Suprapubic skin (tissue), 4 donors: ENCODE results near the gene ZNF398. TPM values are rescaled to one million over a fixed set of nuclear protein-coding genes. Genes with fewer than 3 reads are reported as not detected.

Source experiments
- DNase-seq, 2 donors: peaks; one replicate each; pipeline ENCODE4 v3.0.0-alpha.2; 2019; ENCODE audit warnings: low spot score in 2 of 2
- H3K27ac ChIP-seq: fragments of 200-600 bp; sonication (generic); one replicate; pipeline ENCODE4 v1.5.1; 2019
- H3K27me3 ChIP-seq: fragments of 200-600 bp; sonication (generic); one replicate; pipeline ENCODE4 v1.5.1; 2019
- H3K36me3 ChIP-seq: fragments of 200-600 bp; sonication (generic); one replicate; pipeline ENCODE4 v1.5.1; 2019
- H3K4me1 ChIP-seq: fragments of 200-600 bp; sonication (generic); one replicate; pipeline ENCODE4 v1.5.1; 2019
- H3K4me3 ChIP-seq: fragments of 200-600 bp; sonication (generic); one replicate; pipeline ENCODE4 v1.5.1; 2019; ENCODE audit warnings: mild to moderate bottlenecking
- H3K9me3 ChIP-seq: fragments of 200-600 bp; sonication (generic); one replicate; pipeline ENCODE4 v1.5.1; 2019
- EP300 ChIP-seq: sonication (generic); formaldehyde crosslinking; IDR thresholded peaks from one replicate; pipeline ENCODE4 v1.6.1; 2017; ENCODE audit warnings: antibody characterized with exemption
- POLR2A ChIP-seq, 2 donors: fragments of 450-650 bp; IDR thresholded peaks; one replicate each; pipeline ENCODE4 v1.6.1; 2017; ENCODE audit warnings: antibody characterized with exemption in 2 of 2, mild to moderate bottlenecking in 2 of 2, moderate library complexity in 2 of 2
- POLR2AphosphoS5 ChIP-seq, 3 donors: sonication (generic); formaldehyde crosslinking; IDR thresholded peaks; one replicate each; pipeline ENCODE4 v1.6.1; 2017; ENCODE audit warnings: antibody characterized with exemption in 3 of 3
- WGBS: methylation state at CpG from one replicate; pipeline ENCODE4 v1.1.5; 2018; 5-methylcytosine and 5-hydroxymethylcytosine counted together
- total RNA-seq, 4 donors: library from RNA; depleted of rRNA; stranded (reverse); fragments of >200 nt; gene quantifications; one replicate each; pipeline ENCODE4 v1.1.0, GENCODE V29; 2016
- TF ChIP-seq, protein P1 (sequence below), 2 donors: fragments of 200-600 bp in 1 of 2; fragments of 450-650 bp in 1 of 2; sonication (generic) in 1 of 2; IDR thresholded peaks; one replicate each; pipeline ENCODE4 v1.5.1; 2016 to 2019; ENCODE audit warnings: antibody characterized with exemption in 2 of 2, mild to moderate bottlenecking in 1 of 2, moderate library complexity in 1 of 2

ZNF398 gene
- total RNA-seq, 4 donors from 2014 or later: 25.7 to 50.4 (median 33.9) TPM

DNA sequence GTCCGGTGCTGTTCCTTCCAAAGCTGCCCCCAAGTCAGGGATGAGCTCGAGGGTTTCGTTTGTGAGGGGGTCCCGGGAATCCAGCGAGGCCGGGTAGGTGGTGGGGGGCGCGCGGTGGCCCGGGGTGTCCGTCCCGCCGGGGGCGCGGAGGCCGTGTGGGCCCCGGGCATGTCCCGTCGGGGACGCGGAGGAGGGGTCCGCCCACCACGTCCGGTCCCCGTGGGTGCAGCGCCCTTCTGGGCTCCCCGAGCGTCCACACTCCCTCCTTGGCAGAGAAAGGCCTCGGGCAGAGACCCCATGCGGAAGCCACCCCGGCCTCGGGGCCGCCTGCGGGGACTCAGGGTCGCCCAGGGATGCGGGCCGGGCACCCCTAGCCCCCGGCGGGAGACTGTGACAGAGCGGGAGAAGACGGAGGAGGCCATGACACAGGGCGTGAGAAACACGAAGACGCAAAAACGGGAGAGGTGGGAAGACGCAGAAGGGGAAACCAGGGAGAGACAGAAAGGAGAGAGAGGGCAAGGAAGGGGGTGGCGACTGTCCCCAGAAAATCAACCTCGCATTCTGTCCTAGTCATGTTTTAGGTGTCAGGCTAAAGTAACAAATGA lies 20.5 kb upstream of the ZNF398 start:
- peaks cover 12% of the 10 kb centered on the region for H3K36me3 ChIP-seq
- no peaks in the 10 kb centered on the region for H3K27me3 ChIP-seq
- TF ChIP-seq POLR2A (IDR thresholded peaks at IDR 0.05): no peak
- TF ChIP-seq EP300: no peak
- TF ChIP-seq POLR2AphosphoS5 (IDR thresholded peaks at IDR 0.05): no peak
- TF ChIP-seq, protein P1, sequence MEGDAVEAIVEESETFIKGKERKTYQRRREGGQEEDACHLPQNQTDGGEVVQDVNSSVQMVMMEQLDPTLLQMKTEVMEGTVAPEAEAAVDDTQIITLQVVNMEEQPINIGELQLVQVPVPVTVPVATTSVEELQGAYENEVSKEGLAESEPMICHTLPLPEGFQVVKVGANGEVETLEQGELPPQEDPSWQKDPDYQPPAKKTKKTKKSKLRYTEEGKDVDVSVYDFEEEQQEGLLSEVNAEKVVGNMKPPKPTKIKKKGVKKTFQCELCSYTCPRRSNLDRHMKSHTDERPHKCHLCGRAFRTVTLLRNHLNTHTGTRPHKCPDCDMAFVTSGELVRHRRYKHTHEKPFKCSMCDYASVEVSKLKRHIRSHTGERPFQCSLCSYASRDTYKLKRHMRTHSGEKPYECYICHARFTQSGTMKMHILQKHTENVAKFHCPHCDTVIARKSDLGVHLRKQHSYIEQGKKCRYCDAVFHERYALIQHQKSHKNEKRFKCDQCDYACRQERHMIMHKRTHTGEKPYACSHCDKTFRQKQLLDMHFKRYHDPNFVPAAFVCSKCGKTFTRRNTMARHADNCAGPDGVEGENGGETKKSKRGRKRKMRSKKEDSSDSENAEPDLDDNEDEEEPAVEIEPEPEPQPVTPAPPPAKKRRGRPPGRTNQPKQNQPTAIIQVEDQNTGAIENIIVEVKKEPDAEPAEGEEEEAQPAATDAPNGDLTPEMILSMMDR (IDR thresholded peaks at IDR 0.05): no peak
- under 1% methylated on average over 45 of the region's 48 CpGs for WGBS
- no peaks in the 10 kb centered on the region for H3K9me3 ChIP-seq
- peak in 1 of 2 donors; percentile 74 for DNase-seq
- peak overlapping the region; percentile 99 for H3K4me3 ChIP-seq
- H3K27ac ChIP-seq: peak overlapping the region; percentile 93
- peaks cover 22% of the 10 kb centered on the region for H3K4me1 ChIP-seq

DNA sequence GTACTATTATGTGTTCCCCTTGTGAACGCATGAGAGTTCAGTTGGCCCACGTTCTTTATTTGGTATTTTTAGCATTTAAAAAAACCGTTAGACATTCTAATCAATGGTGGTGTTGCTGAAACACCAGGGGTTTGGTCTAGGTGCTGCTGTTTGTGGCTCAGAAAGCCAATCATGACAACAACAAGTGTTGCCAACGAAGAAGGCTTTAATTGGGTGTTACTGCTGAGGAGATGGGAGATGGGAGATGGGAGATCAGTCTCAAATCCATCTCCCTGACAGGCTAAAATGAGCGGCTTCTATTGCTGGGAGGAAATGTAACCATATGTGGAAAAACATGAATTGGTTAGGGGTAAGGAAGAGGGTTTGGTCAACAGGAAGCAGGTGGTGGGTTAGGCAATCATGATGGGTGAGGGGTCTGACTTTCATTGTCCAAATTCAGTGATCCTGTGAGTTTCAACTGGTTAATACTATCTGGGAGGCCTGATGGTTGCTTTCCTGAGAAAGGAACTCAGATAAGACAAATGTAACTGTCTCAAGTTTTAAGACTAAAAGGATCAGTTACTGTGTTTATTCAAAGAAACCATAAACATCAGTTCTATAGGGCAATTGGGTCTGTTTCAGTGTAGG lies 16.6 kb upstream of the ZNF398 start:
- no peak for DNase-seq
- Histone ChIP-seq H3K27me3 (no peaks in the 10 kb centered on the region), H3K4me1 (peaks cover 9% of the 10 kb centered on the region), H3K4me3 (no peak overlapping the region), H3K36me3 (peaks cover 16% of the 10 kb centered on the region), H3K27ac (no peak overlapping the region), H3K9me3 (no peaks in the 10 kb centered on the region)
- 93% methylated on average over 5 of the region's 5 CpGs for WGBS
- TF ChIP-seq, protein P1 (IDR thresholded peaks at IDR 0.05): no peak
- no peak for TF ChIP-seq POLR2A (IDR thresholded peaks at IDR 0.05)
- TF ChIP-seq EP300: no peak
- TF ChIP-seq POLR2AphosphoS5 (IDR thresholded peaks at IDR 0.05): no peak

DNA sequence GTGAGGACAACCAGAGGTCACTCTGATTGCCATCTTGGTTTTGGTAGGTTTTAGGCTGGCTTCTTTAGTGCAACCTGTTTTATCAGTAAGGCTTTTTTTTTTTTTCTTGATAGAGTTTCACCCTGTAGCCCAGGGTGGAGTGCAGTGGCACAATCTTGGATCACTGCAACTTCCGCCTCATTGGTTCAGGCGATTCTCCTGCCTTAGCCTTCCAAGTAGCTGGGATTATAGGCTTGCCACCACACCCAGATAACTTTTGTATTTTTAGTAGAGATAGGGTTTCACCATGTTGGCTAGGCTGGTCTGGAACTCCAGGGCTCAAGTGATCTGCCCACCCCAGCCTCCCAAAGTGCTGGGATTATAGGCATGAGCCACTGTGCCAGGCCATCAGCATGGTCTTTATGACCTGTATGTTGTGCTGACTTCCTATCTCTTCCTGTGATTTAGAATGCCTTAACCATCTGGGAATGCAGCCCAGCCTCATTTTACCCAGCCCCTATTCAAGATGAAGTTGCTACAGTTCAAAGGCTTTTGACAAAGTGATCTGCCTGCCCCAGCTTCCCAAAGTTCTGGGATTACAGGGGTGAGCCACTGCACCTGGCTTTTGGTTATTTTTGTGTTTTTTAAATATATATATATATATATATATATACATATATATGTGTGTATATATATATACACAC lies 14.1 kb upstream of the ZNF398 start:
- Histone ChIP-seq H3K27me3 (no peaks in the 10 kb centered on the region), H3K4me3 (no peak overlapping the region), H3K4me1 (peaks cover 4% of the 10 kb centered on the region), H3K9me3 (no peaks in the 10 kb centered on the region), H3K27ac (no peak overlapping the region), H3K36me3 (peaks cover 16% of the 10 kb centered on the region)
- WGBS: 71% methylated on average over 2 of the region's 2 CpGs
- DNase-seq: no peak
- TF ChIP-seq, protein P1 (IDR thresholded peaks at IDR 0.05): no peak
- no peak for TF ChIP-seq POLR2AphosphoS5 (IDR thresholded peaks at IDR 0.05)
- TF ChIP-seq POLR2A (IDR thresholded peaks at IDR 0.05): no peak
- no peak for TF ChIP-seq EP300

DNA sequence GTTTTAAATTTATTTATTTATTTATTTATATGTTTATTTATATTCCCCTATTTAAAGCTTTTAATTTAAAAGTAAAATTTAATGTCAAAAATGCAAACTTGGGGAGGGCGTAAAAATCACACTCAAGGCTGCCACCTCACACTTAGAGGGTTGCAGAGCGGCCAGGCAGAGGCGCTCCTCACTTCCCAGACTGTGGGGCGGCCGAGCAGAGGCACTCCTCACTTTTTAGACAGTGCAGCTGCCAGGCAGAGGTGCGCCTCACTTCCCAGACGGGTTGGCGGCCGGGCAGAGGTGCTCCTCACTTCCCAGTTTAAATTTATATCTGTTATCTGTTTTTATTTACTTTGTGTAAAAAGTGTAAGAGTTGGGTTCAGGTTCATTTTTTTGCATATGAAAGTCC lies 11.1 kb upstream of the ZNF398 start:
- DNase-seq: no peak
- TF ChIP-seq POLR2A (IDR thresholded peaks at IDR 0.05): no peak
- no peak for TF ChIP-seq POLR2AphosphoS5 (IDR thresholded peaks at IDR 0.05)
- TF ChIP-seq, protein P1 (IDR thresholded peaks at IDR 0.05): no peak
- no peak for TF ChIP-seq EP300

DNA sequence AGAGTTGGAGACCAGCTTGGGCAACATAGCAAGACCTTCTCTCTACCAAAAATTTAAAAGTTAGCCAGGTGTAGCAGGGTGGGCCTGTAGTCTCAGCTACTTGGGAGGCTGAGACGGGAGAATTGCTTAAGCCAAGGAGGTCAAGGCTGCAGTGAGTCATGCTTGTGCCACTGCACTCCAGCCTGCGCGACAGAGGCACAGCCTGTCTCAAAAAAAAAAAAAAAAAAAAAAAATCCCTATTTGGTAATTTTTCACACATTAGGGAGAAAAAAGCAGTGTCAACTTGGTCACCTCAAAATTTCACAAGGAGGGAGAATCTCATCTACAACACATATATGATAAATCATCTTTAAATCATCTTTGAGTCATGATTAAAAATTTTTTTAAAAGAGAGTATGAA lies 6.4 kb upstream of the ZNF398 start:
- TF ChIP-seq EP300 (no peak), POLR2A (IDR thresholded peaks at IDR 0.05) (no peak), POLR2AphosphoS5 (IDR thresholded peaks at IDR 0.05) (no peak)
- TF ChIP-seq, protein P1 (IDR thresholded peaks at IDR 0.05): no peak
- Histone ChIP-seq H3K4me3 (no peak overlapping the region), H3K27ac (no peak overlapping the region), H3K36me3 (no peaks in the 10 kb centered on the region), H3K27me3 (no peaks in the 10 kb centered on the region), H3K4me1 (peaks cover 11% of the 10 kb centered on the region), H3K9me3 (no peaks in the 10 kb centered on the region)
- WGBS: 70% methylated on average over 3 of the region's 3 CpGs
- DNase-seq: no peak

More for the DNA sequence above, 11.1 kb upstream of the ZNF398 start:
- no peaks in the 10 kb centered on the region for H3K9me3 ChIP-seq
- 93% methylated on average over 9 of the region's 9 CpGs for WGBS
- no peak overlapping the region for H3K4me3 ChIP-seq
- H3K36me3 ChIP-seq: peaks cover 5% of the 10 kb centered on the region
- H3K27me3 ChIP-seq: no peaks in the 10 kb centered on the region
- H3K27ac ChIP-seq: no peak overlapping the region
- no peaks in the 10 kb centered on the region for H3K4me1 ChIP-seq
